Measurements from ENCODE around the gene ADM2.

ADM2 gene

GRCh38 chr22:50467773-50468440, 13.4 kb upstream of the ADM2 start:
- DNase-seq, result no peak

GRCh38 chr22:50468626-50469025, 12.7 kb upstream of the ADM2 start:
- no peak for DNase-seq

- DNase-seq, result peak; percentile 98
Measured at GRCh38 chr22:50469377-50470305, 11.7 kb upstream of the ADM2 start.

DNA sequence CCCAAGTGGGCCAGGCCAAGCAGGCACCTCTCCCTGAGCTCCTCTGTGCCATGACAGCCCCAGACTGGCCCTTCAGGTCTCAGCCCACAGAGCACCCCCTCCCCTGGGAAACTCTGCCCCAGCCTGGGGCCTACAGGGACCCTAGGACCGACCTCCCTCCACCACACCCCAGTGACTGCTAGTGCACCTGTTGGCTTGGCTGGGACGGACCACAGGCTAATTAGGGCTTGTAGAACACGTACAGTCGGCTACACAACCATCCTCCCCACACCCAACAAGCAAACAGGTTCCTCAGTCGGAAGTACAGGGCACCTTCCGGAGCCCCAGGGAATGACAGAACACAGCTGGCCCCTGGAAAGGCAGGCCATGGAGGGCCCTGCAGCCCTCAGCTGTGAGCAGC, 10.9 kb upstream of the ADM2 start:
- DNase-seq, result peak; percentile 75

GRCh38 chr22:50471197-50471847, 10.0 kb upstream of the ADM2 start:
- no peak for DNase-seq

- no peak for DNase-seq
Measured at GRCh38 chr22:50471962-50472361, 9.4 kb upstream of the ADM2 start.

DNA sequence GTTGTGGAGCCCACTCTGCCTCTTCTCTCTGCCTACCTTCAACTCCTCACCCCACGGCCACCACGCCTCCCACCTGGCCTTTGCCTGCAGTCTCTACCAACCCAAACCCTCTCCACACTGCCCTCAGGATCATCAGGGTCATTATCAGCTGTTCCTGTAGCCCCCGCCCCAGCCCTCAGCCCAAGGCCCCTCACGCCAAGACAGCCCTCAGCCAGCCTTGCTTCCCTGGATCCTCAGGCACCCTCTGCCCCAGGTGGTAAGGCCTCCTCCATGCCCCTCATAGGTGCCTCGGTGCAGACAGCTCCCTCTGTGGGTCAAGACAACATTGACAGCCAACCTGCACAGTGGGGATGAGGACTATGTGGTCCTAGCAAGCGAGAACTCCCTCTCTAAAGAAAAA, 8.3 kb upstream of the ADM2 start:
- peak; percentile 67 for DNase-seq

DNA sequence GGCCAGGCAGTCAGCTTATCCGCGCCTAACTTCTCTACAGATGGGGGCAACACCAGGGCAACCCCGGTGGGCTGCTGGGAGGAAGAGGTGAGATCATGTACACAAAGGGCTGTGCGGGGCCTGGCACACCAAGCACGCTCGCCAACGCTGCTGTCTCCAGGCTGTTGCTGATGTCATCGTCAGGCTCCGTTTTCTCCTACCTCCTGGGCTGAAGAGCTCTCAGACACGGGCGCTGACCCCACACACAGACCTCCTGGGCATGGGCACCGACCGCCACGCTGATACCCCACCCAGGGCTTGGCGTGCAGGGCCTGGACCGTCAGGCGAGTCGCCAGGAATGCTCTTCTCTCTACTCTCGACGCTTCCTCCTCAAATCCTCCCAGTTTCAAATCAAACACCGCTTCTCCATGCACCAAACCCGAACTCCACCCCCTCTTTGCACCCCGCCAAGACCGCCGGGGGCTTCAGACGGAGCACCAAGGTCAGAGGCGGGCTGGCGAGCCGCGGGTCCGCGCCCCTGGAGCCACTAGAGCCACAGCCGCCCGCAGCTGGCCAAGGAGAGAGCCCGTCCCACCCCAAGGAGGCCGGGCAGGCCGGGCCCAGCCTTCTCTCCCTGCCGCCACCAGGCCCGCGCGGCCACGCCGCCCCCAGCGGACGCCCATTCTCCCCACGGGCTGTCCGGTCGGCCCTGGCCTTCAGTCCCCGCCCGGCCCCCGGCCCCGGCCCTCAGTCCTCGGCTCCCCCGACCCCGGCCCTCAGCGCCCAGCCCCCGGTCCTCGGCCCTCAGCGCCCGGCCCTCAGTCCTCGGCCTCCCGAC, 7.3 kb upstream of the ADM2 start:
- peak; percentile 48 for DNase-seq

DNA sequence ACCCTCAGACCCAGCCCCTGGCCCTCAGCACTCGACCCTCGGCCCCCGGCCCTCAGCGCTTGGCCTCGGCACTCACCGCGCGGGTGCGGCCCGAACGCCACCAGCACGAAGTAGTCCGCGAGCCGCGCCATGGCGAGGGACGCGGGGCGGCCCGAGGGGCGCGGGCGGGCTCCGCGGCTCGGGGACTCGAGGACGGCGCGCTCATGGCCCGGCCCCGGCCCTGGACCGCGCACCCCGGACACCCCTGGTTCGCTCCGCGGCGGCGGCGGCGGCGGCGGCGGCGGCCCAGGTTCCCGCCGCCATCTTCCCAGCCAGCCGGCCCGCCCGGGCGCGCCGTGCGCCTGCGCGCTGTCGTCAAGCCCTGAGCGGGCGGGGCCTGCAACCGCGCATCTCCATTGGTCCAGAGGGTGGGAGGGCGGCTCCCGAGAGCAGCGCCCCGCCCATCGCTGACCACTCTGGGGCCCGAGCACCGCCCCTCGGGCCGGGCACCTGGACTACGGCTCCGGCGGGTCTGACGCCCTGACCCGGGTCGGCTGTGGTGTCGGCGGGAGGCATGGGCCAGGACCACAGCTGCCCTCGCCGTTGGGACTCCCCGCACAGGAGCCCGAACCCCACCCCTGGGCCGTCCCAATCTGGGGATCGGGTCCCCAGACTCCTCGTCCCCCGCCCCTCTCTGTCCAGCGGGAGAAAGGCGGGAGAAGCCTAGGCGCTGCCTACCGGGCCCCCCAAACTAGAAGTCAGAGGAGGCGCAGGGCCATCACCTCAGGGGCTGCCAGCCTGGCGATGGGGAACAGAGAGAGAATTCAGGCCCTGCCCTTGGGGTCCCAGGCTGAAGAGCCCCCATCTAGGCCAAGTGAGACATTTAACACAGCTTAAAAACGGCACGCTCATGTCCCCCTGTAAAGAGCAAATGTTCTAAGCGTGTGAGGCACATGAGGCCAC, 6.4 kb upstream of the ADM2 start, which contains the start of gene SBF1:
TSS of gene SBF1 (minus strand) at position 326 of the 942 bp plus-strand sequence. CDS start at position 131, 195 bp downstream.
- DNase-seq, result peak; percentile 94

GRCh38 chr22:50475652-50476002, 5.7 kb upstream of the ADM2 start:
- DNase-seq, result no peak

- DNase-seq, result no peak
Measured at GRCh38 chr22:50476868-50477267, 4.5 kb upstream of the ADM2 start.

- DNase-seq, result no peak
Measured at GRCh38 chr22:50477923-50478322, 3.4 kb upstream of the ADM2 start.

DNA sequence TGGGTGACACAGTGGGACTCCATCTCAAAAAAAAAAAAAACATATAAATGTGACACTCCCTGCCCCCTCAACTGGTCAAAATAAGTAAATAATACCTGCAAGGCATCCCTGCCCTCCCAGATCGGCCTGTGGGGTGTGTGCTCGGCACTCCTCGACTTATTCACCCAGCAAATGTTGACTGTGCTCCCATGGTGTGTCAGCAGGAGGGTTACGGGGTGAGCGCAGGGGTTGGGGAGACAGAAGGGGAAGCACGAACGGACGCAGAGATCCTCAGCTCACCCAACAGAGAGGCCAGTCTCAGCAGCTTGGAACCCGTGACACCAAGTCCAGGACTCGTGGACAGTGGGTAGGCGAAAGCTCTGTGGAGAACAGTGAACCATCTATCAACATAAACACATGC, 1.6 kb upstream of the ADM2 start:
- no peak for DNase-seq

- no peak for DNase-seq
Measured at GRCh38 chr22:50481045-50481439, 301 bp upstream of the ADM2 start.

- DNase-seq, result peak; percentile 47
Measured at GRCh38 chr22:50482107-50483074, 1.0 kb downstream of the ADM2 start.

DNA sequence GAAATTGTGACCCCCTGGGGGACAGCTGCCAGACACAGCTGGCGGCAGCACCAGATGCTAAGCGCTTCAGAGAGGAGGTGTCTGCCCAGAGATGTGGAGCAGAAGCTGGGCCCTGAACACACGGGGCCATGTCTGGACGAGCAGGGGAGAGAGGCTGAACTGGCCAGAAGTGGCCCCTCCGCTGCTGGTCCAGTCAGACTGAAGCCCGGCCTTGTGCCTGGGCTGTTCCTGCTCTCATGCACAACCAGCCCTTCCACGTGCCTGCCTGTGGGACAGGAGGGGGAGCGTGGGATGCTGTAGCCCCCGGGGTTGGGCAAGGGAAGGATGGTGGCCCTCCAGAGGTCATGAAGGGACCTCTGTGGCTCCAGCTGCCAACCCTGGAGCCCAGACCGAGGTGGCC, 1.8 kb downstream of the ADM2 start:
- no peak for DNase-seq

GRCh38 chr22:50483556-50483955, 2.2 kb downstream of the ADM2 start:
- DNase-seq, result no peak

- DNase-seq, result no peak
Measured at GRCh38 chr22:50483977-50484853, 2.9 kb downstream of the ADM2 start.

Data from RPMI8226 (cell line).